Brain microvascular endothelial cell (primary cell): ENCODE results near the gene CLSTN3.

Experiments used
- DNase-seq: peaks from one replicate; pipeline ENCODE4 v3.0.0-alpha.2; 2020
- H3K27ac ChIP-seq: fragments of 250-450 bp; sonication (Bioruptor Pico); 2 replicates; pipeline ENCODE4 v1.5.1; 2020; ENCODE audit warnings: mild to moderate bottlenecking, moderate library complexity
- H3K27me3 ChIP-seq: fragments of 250-450 bp; sonication (Bioruptor Pico); replicated peaks from 2 replicates; pipeline ENCODE4 v1.5.1; 2020; ENCODE audit warnings: mild to moderate bottlenecking
- H3K36me3 ChIP-seq: fragments of 250-450 bp; sonication (Bioruptor Pico); replicated peaks from 2 replicates; pipeline ENCODE4 v1.5.1; 2020; ENCODE audit warnings: mild to moderate bottlenecking
- H3K4me3 ChIP-seq: 2 replicates; pipeline ENCODE4 v1.5.1; 2011; ENCODE audit warnings: low read depth, mild to moderate bottlenecking, control low read depth, low read length, moderate library complexity
- in situ Hi-C: cut with HindIII; loops from 2 replicates; pipeline ENCODE4 v1.10.0; 2017; ENCODE audit warnings: low sequenced_read_pairs, low pct_ligation_motif_present
- TF ChIP-seq, protein P1 (sequence below): IDR thresholded peaks from 2 replicates; pipeline ENCODE4 v1.5.1; 2011; ENCODE audit warnings: low read depth, mild to moderate bottlenecking, moderate library complexity, low read length, control low read depth, inconsistent platforms; ENCODE audit errors: missing control alignments

CLSTN3 gene

DNA sequence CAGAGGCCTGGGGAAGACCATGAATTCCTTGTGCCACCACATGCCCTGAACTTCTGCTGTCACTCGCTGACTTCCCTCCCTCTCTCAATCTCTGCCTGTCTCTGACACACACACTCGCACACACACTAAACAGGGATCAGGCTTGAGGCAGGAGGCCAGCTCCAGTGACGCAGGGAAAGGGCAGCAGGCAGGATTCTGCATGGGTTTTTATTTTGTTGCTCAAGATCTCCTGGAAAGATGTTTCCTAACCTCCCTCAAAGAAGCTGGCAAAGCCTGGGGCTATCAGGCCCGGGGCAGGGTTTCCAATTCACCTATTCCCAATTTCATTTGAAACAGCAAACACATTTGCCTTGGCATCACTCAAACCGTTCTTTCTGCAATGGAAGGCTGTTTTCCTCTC, 31.6 kb downstream of the CLSTN3 start:
- no peak for DNase-seq
- H3K27ac ChIP-seq = no peak overlapping the region
- no peaks in the 10 kb centered on the region for H3K36me3 ChIP-seq
- no peak overlapping the region for H3K4me3 ChIP-seq
- in situ Hi-C loops = no loop called here
- TF ChIP-seq, protein P1, sequence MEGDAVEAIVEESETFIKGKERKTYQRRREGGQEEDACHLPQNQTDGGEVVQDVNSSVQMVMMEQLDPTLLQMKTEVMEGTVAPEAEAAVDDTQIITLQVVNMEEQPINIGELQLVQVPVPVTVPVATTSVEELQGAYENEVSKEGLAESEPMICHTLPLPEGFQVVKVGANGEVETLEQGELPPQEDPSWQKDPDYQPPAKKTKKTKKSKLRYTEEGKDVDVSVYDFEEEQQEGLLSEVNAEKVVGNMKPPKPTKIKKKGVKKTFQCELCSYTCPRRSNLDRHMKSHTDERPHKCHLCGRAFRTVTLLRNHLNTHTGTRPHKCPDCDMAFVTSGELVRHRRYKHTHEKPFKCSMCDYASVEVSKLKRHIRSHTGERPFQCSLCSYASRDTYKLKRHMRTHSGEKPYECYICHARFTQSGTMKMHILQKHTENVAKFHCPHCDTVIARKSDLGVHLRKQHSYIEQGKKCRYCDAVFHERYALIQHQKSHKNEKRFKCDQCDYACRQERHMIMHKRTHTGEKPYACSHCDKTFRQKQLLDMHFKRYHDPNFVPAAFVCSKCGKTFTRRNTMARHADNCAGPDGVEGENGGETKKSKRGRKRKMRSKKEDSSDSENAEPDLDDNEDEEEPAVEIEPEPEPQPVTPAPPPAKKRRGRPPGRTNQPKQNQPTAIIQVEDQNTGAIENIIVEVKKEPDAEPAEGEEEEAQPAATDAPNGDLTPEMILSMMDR = no peak
- H3K27me3 ChIP-seq = peaks cover 3% of the 10 kb centered on the region

DNA sequence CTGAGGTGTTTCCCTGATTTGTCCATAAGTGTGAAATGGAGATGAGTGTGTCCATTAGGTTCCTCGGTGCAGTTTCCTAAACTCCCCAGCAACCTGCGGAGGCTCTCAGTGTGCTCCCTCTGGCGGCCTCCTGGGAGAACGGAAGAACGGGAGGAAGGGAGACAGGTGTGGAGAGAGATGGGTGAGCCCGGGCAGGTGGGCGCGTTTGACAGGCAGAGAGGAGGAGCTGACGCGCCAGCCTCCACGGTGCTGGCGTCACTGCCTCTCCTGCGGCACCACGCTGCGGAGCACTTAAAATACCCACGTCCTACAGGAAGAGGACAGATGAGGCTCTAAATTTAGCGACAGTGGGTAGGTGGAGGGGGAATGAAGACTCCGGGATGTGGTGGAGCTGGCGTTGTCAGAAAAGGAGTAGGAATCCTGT, 32.5 kb downstream of the CLSTN3 start:
- H3K36me3 ChIP-seq = no peaks in the 10 kb centered on the region
- peaks cover 3% of the 10 kb centered on the region for H3K27me3 ChIP-seq
- no peak for DNase-seq
- TF ChIP-seq, protein P1 = peak; percentile 69
- H3K4me3 ChIP-seq = no peak overlapping the region
- in situ Hi-C loops = no loop called here
- no peak overlapping the region for H3K27ac ChIP-seq

DNA sequence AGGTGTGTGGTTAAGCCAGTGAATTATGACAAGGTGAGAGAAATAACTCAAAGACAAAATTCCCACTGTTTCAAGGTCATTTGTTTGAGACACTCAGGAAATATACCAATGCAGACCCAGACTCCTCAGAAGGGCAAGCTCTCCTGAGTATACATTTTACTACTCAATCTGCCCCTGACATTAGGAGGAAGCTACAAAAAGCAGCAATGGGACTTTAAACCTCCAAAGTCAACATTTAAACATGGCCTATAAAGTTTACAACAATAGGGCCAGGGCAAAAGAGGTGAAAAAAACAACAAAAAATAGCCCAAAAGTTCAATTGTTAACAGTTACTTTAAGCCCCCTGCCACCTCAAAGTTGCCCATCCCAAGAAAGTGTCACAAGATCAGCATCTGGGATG, 39.8 kb downstream of the CLSTN3 start:
- DNase-seq = no peak
- H3K36me3 ChIP-seq = no peaks in the 10 kb centered on the region
- no peak overlapping the region for H3K4me3 ChIP-seq
- in situ Hi-C loops = no loop called here
- TF ChIP-seq, protein P1 = no peak
- no peak overlapping the region for H3K27ac ChIP-seq
- no peaks in the 10 kb centered on the region for H3K27me3 ChIP-seq

DNA sequence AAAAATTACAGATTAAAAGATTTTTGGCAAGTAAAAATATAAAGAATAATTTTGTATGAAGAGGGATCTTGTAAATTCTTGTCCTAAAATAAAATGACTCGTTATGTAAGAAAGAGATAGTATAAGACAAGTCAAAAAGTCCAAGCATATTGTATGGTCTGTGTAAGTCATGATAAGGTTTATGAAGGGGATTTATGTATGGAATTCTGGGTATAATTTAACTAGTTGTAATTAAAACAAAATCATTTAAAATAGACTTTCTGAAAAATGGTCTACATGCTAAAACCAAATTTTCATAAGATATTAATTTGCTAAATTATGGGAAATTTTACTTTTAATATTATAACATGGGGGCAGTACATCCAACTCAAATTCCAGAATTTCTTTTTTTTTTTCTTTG, 41.7 kb downstream of the CLSTN3 start:
- no peak for DNase-seq
- no peak overlapping the region for H3K4me3 ChIP-seq
- TF ChIP-seq, protein P1 = no peak
- H3K27ac ChIP-seq = no peak overlapping the region
- H3K36me3 ChIP-seq = no peaks in the 10 kb centered on the region
- in situ Hi-C loops = no loop called here
- H3K27me3 ChIP-seq = no peaks in the 10 kb centered on the region

DNA sequence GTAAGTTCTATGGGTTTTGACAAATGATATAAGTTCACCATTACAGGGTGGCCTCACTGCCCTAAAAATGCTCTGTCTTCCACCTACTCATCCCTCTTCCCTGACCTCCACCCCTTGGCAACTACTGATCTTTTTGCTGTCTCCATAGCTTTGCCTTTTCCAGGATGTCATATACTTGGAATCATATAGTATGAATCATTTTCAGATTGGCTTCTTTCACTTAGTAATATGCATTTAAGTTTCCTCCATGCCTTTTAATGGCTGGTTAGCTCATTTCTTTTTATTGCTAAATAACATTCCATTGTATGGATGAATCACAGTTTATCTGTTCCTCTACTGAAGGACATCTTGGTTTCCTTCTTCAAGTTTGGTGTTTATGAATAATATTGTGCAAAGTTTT, 45.3 kb downstream of the CLSTN3 start:
- Histone ChIP-seq H3K27ac (no peak overlapping the region), H3K27me3 (no peaks in the 10 kb centered on the region), H3K4me3 (no peak overlapping the region), H3K36me3 (no peaks in the 10 kb centered on the region)
- DNase-seq = no peak
- TF ChIP-seq, protein P1 = no peak
- in situ Hi-C loops = no loop called here

DNA sequence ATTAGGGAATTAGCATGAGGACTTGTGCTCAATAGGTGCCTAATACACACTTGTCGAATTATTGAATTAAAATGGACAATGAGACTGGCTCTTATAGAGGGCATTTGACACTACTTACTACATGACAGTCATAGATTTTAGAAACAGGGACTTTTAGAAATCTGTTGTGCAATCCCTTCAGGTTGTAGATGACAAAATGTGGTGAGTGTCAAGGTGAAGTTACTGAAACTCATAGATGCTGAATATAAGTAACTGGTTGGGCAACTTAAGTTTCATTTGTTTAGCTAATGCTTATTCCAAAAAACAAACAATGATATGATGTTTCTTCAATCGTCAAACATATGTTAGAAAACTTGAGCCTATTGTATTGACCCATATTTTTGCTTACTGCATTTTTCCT, 46.4 kb downstream of the CLSTN3 start:
- in situ Hi-C loops = no loop called here
- Histone ChIP-seq H3K4me3 (no peak overlapping the region), H3K27me3 (no peaks in the 10 kb centered on the region), H3K27ac (no peak overlapping the region), H3K36me3 (no peaks in the 10 kb centered on the region)
- TF ChIP-seq, protein P1 = no peak
- no peak for DNase-seq
